Skeletal muscle cell (primary cell): ENCODE results near the gene LPCAT2.

Experiments used
- DNase-seq: peaks from one replicate; pipeline ENCODE4 v3.0.0-alpha.2; 2010; ENCODE audit warnings: low read depth
- H3K4me3 ChIP-seq: 2 replicates; pipeline ENCODE4 v1.5.1; 2011; ENCODE audit warnings: low read depth, mild to moderate bottlenecking, control low read depth, low read length, moderate library complexity

Gene LPCAT2

DNA sequence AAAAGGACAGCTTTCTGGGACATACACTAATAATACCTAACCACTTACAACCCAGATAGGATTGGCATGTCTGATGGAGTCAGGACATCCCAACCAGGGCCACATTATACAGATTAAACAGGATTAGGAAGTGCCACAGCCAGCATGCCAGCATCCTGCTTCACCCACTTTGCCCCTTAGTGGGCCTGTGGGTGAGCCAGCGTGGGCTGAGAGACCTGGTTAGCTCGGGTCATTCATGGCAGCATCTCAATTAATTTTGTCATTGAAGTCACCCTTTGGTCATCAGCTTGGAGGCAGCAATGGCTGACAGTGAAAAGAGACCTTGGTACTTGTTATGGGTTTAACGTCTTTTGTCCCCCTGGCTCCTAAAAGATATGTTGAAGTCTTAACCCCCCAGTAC lies 117.0 kb downstream of the LPCAT2 start:
- no peak overlapping the region for H3K4me3 ChIP-seq
- DNase-seq, result no peak

DNA sequence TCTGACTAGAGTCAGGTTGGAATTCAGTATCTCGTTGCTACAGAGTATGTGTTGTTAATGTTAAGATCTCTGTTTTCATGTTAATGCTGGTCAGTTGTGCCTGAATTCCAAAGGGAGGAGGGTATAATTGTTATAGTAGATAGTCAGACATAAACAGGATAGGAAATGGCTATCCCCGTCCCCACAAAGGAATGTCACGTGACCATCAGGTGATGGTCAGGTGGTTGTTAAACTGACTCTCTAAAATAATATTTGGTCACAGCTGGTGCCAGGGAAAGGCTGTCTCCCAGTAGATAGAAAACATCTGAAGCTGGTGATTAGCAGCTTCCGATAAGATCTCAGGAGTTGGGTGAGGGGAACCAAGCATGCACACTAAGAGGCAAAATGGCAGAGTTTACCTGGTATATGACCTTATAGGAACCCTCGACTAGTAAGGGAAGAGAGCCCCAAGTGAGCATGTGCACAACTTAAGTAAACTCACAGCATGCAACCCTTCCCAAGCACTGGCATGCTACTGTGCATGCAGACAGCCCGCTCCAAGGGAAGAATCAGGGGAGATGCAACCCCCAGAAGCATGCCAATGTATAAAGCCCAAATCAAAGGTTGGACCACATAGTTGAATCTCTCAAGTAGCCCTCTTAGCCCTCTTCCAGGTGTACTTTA lies 119.6 kb downstream of the LPCAT2 start:
- no peak overlapping the region for H3K4me3 ChIP-seq
- no peak for DNase-seq

DNA sequence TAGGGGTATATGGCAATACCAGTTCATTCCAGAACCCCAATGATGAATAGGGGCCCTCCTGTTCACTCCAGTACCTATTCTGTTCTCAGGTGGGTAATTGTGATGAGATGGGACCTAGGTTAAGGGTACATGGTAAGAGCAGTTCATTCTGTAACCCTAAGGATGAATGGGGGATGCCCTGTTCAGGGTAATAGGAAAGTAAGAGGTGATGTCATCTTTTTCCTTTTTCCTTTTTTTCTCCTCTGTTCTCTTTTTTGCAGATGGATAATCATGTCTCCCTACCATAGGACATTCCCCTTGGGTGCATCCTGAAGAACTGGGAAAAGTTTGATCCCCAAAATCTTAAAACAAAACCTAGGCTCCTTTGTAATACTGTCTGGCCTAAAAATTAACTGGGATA lies 121.9 kb downstream of the LPCAT2 start:
- DNase-seq, result no peak
- no peak overlapping the region for H3K4me3 ChIP-seq

DNA sequence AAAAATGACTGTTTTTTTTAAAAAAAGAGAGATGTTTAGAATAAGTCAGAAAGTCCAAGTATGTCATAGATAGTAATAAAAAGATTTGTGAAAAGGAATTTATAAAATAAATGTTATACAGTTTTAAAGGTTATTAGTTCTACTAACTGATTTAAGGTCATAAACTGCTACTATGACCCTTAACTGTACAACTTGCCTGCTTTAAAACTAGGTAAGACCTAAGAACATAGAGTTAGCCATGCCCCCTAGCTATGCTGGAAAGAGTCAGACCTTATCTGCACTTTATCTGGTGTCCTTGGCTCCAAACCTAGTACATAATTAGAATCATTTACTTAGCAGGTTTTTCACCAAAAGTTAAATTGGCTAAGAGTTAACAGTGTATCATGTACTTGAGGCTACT lies 123.4 kb downstream of the LPCAT2 start:
- DNase-seq, result no peak
- no peak overlapping the region for H3K4me3 ChIP-seq

DNA sequence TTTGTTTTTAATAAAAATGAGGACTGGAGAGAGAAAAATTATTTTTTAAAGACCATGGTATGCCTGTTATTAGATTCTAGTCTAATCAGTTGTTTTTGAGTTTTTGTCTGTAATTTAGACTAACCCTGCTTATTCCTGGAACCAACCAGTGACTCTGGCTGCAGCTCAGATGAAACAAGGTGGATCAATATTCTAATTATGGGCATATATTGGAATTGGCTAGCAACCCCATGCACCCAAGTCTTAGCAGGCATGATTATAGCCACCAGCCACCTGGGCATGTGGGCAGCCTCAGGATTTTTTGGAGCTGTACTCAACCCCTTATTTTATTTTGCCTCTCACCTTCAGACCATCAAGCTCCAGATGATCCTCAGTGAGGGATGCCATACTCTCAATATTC lies 125.3 kb downstream of the LPCAT2 start:
- H3K4me3 ChIP-seq, result no peak overlapping the region
- no peak for DNase-seq
